ELR (cell line): ENCODE measurements around the gene GALR3.
"Not testable (repeated sequence)": the region's sequence is repeated elsewhere in the genome, so short reads cannot be mapped to it uniquely, and the experiment has no call there.

Experiments
- DNase-seq: peaks from one replicate; pipeline ENCODE4 v3.0.0-alpha.2; 2015; ENCODE audit warnings: low read depth

GALR3 gene, protein sequence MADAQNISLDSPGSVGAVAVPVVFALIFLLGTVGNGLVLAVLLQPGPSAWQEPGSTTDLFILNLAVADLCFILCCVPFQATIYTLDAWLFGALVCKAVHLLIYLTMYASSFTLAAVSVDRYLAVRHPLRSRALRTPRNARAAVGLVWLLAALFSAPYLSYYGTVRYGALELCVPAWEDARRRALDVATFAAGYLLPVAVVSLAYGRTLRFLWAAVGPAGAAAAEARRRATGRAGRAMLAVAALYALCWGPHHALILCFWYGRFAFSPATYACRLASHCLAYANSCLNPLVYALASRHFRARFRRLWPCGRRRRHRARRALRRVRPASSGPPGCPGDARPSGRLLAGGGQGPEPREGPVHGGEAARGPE

DNA sequence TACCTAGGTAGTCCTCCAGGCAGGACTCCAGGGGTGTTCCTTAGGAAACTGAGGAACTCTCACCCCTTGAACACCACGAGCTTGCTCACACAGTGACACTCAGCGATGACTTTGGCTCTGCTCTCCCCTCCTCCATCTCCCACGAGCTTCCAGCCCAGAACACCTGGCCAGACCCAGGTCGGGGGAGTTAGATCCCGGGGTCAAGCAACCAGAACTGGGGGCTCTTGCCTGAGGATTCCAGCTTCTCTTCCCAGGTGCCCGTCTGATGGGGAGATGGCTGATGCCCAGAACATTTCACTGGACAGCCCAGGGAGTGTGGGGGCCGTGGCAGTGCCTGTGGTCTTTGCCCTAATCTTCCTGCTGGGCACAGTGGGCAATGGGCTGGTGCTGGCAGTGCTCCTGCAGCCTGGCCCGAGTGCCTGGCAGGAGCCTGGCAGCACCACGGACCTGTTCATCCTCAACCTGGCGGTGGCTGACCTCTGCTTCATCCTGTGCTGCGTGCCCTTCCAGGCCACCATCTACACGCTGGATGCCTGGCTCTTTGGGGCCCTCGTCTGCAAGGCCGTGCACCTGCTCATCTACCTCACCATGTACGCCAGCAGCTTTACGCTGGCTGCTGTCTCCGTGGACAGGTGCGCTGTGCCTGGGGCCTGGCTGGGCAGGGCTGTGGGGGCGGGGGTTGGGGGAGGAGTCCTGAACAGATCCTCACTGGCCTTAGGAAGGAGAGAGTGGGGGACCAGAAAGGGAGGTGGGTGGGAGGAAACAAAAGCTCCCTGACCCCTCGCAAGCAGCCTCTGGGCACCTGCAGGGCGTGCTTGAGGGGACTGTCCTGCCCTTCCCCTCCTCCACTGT is at the start of gene GALR3:
Gene GALR3, plus strand, starts transcription at position 249 of the 852 bp plus-strand sequence. Its CDS starts 25 bp downstream, at position 274.
- DNase-seq: no peak

DNA sequence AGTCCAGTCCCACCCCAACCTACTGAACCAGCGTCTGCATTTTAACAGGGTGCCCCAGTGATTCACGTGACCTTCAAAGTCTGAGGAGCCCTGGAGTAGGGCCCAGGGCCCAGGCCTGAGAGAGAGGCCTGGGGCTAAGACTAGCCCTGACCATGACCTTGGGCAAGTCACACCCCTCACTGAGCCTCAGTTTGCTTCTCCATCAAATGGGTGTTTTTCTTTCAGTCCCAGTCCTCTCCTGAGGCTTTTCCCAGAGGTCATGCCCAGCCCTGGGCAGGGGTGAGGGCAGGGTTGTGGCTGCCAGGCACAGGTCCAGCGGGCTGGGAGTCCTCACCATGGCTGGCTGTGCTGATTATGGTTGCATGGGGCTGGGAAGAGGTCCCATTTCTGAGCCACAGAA is 48.5 kb upstream of the GALR3 start:
- no peak for DNase-seq

DNA sequence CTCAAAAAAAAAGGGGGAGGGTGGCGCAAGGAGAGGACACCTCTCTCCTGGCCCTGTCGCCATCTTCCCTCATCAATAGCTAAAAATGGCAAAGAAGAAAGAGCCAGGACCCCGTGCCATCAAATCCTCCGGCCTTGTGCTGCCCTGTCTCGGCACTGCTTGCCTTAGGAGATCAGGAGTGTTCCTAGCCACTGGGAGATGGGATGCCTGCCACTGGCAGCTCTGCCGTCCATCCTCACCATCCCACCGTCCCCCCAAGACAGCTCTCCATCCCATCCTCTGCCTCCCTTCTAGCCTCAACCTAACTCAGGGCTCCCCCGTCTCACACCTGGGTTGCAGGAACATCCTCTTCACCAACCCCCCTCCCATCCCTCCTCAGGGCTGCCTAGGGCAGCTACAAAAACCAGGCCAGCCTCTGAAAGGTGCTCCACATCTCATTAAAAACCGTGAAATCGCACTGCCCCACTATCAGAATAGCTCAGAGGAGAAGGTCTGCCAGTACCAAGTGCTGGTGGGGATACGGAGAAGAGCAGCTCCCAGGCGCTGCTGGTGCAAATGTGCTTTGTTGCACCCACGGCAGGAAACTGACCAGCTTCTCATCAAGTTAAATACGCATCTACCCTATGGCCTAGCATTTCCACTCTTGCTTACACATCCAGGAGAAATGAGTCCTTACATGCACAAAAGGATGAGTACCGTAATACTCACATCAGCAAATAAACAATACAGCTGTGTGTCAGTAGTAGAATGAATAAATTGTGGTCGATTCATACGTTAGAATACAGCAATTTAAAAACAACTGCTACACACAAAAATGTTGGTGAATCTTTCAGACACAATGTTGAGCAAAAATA is 47.2 kb upstream of the GALR3 start:
- DNase-seq: peak; percentile 97

DNA sequence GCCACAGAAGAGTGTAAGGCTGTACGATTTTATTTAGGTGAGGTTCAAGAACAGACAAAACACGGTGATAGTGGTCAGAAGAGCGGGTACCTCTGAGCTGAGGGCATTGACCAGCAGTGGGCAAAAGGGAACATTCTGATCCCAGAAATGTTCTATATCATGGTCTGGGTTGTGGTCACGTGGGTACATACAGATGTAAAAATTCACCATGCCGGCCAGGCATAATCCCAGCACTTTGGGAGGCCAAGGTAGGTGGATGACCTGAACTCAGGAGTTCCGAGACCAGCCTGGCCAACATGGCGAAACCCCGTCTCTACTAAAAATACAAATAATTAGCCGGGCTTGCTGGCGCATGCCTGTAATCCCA is 46.6 kb upstream of the GALR3 start:
- DNase-seq: no peak

DNA sequence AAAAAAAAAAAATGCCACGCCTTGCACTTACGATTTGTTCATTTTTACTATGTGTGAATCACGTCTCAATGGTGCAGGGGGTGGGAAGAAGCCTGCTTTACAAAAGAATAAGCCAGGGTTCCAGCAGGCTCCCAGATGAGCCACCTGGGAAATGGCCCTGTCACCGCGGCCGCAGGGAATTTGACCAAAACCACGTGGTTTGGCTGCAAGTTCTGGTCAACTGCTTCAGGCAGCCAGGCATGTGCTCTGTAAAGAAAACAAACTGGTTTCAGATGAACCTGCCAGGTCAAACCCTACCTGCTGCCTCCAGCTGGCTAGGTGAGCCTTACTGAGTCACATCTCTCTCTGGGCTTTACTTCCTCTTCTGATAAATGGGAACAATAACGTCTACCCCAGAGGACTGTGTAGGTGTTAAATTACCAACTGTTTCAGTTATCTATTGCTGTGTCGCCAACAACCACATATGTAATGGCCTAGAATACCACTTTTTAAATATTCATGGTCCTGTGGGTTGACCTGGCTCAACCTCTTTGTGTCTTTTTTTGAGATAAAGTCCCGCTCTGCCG is 46.0 kb upstream of the GALR3 start:
- DNase-seq: peak; percentile 96

DNA sequence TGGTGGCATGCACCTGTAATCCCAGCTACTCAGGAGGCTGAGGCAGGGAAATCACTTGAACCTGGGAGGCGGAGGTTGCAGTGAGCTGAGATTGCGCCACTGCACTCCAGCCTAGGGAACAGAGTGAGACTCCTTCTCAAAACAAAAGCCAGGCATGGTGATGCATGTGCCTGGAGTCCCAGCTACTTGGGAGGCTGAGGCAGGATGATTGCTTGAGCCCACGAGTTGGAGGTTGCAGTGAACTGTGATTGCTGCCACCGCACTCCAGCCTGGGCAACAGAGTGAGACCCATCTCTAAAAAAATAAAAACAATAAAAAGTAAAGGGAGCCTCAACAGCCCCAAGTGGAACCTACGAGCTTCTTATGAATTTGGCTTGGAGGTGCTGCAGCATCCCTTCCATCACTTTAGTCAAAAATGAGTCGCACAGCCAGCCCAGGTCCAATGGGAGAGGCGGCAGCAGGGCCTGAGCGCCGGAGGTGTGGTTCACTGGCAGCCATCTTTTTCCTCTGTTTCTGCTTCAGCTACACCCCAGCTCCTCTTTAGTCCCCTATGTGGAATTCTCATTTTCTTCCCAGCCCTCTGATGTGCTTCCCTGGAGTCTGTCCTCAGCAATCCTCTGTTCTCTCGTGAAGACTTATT is 44.7 kb upstream of the GALR3 start:
- DNase-seq: no peak

DNA sequence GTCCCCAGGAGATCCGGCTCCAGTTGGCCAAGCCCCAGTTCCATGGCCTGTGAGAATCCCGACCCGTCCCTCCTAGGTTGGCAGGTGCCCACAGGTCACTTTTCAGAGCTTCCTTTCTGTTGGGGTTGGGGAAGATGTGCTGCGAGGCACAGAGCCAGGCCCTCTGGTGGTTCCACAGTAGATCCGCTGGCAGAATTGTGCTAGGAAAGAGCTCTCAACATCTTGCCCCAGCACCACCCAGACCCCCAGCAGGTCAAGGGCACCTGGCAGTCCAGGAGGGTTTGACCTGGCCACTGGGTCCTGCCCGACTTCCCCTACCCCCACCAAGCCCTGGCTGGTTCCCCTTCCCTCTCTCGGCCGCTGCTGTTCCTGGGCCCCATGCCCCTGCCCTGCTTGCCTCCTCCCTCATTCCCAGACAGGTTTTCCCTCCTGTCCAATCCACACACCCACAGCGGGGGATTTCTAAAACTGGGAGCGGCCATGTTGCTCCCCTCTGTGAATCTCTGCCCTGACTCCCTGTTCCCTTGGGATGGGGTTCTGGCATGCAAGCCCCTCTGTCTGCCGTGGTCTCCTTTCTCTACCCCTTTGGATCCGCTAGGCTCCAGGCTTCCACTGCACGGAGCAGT is 41.6 kb upstream of the GALR3 start:
- DNase-seq: peak; percentile 57

DNA sequence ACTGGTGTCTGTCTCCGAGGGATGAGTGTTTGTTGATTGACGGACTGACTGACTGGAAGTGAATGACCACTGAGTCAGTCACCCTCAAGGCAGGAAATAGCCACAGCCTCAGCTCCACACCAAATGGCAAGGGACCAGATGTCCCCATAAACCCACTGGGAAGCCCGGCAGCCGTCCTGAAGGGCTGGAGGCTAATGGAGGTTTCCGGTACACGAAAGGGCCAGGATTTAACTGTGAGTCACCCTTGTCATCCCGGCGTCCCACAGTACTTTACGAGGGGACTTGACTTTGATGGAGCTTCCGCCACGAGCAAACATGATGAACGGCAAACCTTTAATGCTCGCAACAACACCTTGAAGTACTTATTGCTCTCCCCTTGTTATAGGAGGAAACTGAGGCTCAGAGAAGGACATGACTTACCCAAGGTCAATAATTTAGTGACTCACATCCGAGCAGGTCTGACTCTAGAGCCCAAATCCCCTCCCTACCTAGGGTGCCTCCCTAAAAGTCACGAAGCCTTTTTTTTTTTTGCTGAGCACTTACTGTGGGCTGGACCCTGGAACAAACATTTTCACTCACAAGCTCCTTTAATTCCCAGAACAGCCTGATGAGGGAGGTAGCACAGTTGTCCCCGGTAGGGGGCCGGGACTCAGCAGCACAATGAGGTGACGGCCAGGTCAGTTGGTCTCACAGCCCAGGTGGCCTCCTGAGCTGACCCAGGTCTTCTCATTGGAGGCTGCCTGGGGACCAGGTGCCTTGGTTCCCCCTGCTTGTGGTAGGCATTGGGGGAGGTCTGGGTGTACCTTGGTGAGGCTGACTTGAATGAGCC is 40.6 kb upstream of the GALR3 start:
- DNase-seq: peak; percentile 90

DNA sequence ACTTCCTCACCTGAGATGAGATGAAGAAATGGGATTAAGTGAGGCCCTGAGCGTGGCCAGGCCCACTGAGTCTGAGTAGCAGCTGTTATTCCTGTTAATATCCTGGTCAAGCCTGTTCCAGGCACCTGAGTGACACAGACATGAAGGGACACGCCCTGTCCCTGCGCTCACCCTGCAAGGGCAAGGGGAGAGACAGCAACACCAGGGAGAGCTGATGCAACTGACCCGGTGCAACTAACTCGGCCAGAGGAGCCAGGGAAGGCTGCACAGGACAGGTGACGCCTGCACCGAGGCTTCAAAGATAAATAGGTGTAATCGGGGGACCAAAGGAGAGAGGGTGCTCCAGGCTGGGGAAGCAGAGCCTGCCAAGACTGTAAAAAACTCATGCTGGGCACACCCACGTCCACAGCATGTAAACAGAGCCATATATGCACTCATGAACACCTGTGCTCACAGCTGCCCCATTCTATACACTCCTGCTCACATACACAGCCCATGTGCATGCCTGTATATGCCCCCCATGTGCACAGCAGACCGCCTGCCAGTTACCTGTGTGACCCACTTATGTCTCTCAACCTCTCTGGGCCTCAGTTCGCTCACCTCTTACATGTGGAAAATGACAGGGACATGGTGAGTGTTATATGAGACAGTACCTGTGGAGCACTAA is 38.2 kb upstream of the GALR3 start:
- DNase-seq: no peak

DNA sequence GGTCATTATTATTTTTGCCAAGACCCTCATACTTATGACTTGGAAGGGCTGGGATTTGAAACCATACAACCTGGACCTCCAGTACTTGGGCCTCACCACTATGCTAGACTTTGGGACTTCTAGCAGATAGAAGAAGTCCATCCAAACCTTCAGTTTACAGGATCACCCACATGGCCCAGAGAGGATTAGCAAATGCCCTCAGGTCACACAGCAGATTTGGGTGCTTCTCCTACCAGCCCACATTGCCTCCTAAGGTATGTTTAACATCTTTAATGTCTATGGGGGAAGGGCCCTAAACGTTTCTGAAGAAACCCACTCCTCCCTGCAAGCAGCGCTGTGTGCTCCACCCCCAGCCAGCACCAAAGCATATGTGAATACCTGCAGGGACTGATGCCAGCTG is 32.9 kb upstream of the GALR3 start:
- DNase-seq: no peak

DNA sequence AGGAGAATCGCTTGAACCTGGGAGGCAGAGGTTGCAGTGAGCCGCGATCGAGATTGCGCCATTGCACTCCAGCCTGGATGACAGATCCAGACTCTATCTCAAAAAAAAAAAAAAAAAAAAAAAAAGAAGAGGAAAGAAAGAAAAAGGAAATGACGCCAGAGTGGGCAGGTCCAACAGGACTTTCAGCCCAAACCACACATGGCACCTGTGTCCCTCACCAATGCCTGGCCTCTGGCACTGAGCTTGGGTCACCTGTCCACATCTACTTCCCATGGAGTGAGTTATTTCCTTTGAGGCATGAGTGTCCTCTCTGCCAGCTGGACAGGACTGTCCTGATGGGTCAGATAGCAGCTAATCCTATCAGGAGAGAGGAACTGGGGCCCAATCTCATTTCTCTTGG is 30.7 kb upstream of the GALR3 start:
- no peak for DNase-seq

DNA sequence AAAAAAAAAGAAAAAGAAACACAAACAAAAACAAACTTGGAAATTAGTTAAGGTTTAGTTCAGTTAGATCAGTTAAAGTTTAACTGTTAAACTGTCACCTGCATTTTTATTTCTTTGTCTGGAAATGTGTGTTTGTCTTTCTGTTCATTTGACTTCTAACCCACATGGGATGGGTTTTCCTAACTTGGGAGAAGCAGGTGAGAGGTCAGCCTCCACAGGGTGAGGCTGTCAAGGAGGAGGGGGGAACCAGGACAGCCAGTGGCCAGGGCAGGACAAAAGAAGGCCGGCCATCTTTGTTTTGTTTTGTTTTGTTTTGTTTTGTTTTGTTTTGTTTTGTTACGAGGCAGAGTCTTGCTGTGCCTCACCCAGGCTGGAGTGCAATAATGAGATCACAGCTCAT is 28.8 kb upstream of the GALR3 start:
- no peak for DNase-seq

DNA sequence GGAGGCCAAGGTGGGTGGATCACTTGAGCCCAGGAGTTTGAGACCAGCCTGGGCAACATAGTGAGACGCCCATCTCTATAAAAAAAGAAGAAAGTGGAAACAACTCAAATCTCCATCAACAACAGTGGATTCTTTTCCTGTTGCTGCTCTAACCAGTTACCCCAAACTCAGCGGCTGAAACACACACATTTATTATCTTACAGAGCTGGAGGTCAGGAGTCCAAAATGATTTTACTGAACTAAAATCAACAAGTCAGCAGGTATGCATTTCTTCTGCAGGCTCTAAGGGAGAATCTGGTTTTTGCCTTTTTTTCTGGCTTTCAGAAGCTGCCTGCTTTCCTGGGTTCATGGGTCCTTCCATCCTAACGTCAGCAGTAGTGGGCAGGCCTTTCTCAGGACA is 27.1 kb upstream of the GALR3 start:
- DNase-seq: no peak

DNA sequence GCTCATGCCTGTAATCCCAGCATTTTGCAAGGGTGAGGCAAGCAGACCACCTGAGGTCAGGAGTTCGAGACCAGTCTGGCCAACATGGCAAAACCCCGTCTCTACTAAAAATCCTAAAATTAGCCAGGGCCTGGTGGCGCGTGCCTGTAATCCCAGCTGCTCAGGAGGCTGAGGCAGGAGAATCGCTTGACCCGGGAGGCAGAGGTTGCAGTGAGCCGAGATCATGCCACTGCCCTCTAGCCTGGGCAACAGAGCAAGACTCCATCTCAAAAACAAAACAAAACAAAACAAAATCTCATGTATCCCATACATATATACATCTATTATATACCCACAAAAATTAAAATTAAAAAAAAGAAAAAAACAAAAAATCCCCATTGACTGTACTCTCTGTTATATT is 25.9 kb upstream of the GALR3 start:
- DNase-seq: not testable (repeated sequence)

DNA sequence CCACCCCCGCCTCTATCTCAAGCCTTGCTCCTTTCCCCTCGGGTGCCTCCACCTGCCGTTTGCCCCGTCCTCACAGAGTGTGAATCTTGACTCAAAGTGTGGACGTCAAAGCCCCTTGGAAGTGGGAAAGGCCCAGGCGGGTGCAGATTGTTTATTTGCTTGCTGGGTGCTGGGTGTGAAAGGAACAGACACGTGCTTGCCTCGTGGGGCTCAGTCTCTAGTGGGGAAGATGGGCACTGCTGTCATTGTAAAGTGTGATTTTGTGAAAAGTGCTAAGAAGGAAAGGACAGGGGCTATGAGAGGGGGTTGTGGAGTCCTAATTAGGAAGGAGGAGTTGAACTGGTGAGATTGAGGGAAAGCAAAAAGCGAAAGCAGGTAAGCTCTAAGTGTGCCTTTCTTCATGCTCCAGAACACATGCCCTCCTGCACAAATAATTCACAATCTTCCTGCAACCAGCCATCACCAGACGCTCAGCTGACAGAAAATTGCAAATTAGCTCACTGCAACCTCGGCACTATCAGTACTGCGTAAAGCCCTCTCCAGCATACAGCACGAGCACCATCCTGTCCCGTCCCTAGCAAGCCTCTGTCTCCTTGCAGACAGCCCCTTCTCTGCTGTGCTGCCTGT is 25.2 kb upstream of the GALR3 start:
- no peak for DNase-seq

DNA sequence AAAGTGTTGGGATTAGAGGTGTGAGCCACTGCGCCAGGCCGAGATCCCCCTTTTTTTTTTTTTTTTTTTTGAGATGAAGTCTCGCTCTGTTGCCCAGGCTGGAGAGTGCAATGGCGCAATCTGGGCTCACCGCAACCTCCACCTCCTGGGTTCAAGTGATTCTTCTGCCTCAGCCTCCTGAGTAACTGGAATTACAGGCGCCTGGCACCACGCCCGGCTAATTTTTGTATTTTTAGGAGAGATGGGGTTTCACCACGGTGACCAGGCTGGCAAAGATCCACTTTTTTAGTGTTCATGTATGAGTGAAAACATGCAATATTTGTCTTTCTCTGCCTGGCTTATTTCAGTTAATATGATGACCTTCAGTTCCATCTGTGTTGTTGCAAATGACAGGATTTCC is 23.2 kb upstream of the GALR3 start:
- DNase-seq: not testable (repeated sequence)

DNA sequence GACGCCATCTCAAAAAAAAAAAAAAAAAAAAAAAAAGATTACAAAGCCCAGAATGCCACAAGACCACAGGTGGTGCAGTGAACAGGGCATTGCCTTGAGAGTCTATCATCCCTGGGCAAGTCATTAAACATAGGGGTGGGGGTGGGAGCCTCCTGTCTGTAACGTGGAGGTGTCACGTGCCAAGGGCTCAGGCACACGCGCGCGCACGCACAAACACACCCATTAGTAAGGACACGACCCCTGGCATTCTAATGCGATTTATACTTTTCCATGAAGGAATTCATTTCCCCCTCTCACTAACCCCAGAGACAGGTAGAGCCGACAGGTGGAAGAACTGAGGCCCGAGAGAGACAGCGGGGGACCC is 21.3 kb upstream of the GALR3 start:
- DNase-seq: no peak

DNA sequence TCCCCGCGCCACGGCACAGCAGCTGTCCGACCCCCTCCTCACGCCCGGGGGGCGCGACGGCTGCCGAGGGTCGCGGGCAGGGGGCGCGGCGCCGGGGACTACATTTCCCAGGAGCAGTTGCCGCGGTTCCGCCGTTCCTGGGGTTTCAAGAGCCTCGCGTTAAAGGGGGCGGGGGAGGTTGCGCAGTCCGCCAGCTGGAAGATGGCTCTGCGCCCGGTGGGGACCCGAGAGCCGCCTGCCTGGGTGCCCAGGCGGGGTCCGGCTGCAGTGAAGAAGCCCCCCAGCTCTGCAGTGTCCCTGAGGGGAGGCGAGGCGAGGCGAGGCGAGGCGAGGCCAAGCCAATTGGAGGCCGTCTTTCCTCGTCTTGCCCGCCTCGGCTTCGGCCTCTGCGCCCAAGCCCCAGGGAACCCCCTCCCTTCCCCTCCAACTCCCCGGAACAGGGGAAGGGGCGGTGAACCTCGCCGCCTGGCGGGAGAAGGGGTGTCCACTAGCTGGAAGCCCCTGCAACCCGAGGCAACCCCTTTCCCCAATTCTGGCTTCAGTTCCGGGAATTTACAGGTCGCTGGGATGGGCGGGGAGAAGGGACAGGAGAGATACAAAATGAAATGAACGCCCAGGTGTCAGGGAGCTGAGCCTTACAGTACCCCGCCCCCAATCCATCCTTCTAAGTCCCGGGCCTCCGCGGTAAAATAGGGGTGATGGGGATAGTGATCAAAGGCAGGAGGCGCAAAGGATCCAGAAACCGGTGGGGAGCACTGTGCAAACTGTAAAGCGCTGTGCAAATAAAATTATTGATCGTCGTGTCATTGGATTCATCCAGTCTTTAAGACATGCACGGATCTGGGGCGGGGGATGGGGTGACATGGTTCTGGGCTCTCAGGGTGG is 20.6 kb upstream of the GALR3 start:
- DNase-seq: peak; percentile 40
